Anterior cingulate cortex (tissue), 58 donors: ENCODE measurements around the gene STPG2.
"Not testable (repeated sequence)": the region's sequence is repeated elsewhere in the genome, so short reads cannot be mapped to it uniquely, and the experiment has no call there.

Experiments used
- DNase-seq, 58 donors: peaks; one replicate each; lab custom pipeline; 2025; lab: John Stamatoyannopoulos, UW

Gene STPG2

GRCh38 chr4:97656044-97656720 is 487.1 kb downstream of the STPG2 start:
- no peak for DNase-seq

DNA sequence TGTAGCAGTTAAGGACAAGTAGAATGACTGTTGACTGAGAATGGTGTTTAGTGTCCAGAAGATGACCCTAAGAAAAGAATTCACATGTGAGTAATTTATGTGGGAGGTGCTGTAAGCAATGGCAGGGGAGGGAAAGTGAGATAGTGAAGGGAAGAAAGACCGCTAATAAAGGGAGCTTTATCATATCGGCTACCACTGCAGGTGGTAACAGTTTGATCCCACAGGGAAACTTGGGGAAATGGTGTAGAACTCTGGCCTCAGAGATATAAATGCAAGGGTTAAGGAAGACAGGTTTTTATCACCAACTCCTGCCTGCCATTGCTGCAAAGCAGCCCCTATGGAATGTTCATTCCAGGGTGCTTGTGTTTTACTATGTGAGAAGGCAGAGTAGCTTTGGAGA is 489.6 kb downstream of the STPG2 start:
- no peak for DNase-seq

DNA sequence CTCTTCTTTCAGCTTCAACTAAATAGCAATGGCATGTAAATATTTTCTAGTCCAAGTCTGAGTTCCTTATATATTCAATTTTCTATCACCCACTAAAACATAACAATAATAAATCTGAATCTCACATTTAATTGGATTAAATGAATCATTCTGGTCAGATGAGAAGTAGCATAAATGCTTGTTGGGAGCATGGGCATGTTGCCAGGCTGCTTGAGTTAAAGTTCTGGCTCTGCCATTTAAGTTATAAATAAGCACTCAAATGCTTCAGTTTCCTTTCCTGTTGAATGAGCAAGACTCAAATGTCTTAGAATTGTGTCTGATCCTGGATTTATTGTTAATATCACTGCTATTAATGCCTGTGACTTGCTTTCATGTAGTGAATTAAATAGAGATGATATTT is 496.3 kb downstream of the STPG2 start:
- peak in 10 of 58 donors; percentile 1 to 49 (median 10) for DNase-seq

DNA sequence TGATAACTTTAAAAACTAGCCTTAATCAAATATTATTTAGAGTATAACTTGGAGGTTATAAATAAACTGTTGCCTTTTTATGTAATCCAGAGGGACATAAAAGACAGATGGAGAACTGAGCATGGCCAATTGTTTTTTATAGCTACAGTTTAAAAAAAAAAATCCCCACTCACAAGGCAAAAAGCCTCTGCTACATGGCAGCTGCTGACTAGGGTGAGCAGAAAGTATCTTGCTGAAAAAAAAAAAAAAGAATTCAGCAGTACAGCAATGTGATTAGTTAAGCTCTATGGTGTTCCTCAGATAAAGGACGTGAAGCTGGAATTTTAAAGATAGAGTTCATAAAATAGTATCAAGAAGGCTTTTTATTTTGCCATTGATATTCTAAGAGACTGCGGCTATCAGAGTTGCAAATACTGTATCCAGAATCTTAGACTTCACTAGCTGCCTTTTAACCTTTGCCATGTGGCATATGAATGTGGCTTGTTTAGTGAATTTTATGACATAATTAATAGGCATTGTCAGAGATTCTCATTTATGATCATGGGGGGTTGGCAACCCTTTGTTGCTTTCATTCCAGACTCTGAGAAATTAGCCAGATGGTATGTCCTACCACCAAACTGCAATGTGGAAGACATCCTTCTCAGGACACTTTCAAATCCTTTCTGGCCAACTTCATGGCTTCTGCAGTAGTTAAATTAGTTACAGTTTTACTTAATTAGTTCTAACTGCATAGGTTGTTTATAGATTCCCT is 498.0 kb downstream of the STPG2 start:
- no peak for DNase-seq

GRCh38 chr4:97643179-97643578 is 500.1 kb downstream of the STPG2 start:
- no peak for DNase-seq

- no peak for DNase-seq
These were observed 503.3 kb downstream of the STPG2 start for GRCh38 chr4:97639961-97640360.

DNA sequence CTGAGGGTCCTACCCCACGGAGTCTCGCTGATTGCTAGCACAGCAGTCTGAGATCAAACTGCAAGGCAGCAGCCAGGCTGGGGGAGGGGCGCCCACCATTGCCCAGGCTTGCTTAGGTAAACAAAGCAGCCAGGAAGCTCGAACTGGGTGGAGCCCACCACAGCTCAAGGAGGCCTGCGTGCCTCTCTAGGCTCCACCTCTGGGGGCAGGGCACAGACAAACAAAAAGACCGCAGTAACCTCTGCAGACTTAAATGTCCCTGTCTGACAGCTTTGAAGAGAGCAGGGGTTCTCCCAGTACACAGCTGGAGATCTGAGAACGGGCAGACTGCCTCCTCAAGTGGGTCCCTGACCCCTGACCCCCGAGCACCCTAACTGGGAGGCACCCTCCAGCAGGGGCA is 509.4 kb downstream of the STPG2 start:
- DNase-seq: not testable (repeated sequence)

- DNase-seq: no peak
These were observed 515.5 kb downstream of the STPG2 start for GRCh38 chr4:97627750-97628149.

GRCh38 chr4:97624204-97624603 is 519.1 kb downstream of the STPG2 start:
- no peak for DNase-seq

GRCh38 chr4:97605932-97606331 is 537.3 kb downstream of the STPG2 start:
- DNase-seq: no peak

- peak in 1 of 58 donors; percentile 0 for DNase-seq
These were observed 550.0 kb downstream of the STPG2 start for GRCh38 chr4:97593248-97593647.

DNA sequence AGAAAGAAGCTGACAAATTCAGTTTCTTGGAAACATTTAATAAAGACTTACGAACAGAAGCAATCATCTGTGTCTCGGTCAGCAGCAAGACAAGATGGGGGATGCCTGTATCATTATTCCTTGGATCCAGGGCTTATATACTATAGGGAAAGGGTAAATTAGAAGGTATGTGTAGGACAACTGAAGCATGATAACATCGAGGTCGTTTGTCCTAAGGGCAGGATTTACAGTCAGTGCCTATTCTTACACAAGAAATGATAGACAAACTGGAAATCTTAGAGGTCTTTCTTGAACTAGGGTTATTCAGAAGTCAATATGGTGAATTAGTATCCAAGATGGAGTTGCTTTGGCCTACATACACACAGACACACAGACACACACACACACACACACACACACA is 553.0 kb downstream of the STPG2 start:
- DNase-seq: no peak

DNA sequence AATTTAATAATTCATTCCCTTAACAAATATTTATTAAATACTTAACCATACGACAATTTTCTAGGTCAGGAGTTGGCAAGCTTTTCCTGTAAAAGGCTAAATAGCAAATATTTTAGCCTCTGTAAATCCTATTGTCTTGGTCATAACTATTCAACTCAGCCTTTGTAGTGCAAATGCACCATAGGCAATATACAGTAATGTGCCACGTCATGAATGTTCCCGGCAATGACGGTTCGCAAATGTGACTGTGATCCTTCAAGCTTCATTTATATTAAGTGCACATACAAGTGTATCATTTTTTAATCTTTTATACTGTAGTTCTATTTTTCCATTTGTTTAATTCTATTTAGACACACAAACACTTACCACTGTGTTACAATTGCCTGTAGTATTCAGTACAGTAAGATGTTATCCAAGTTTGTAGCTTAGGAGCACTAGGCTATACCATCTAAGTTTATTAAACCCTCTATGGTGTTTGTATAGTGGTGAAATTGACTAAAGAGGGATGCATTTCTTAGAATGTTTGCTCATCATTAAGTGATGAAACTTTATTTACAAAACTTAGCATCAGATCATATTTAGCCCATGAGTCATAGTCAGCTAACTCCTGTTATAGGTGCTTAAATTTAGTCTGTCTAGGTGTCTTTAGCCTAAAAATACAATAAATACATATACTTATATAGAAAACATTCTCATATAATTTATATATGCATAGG is 553.6 kb downstream of the STPG2 start:
- no peak for DNase-seq

DNA sequence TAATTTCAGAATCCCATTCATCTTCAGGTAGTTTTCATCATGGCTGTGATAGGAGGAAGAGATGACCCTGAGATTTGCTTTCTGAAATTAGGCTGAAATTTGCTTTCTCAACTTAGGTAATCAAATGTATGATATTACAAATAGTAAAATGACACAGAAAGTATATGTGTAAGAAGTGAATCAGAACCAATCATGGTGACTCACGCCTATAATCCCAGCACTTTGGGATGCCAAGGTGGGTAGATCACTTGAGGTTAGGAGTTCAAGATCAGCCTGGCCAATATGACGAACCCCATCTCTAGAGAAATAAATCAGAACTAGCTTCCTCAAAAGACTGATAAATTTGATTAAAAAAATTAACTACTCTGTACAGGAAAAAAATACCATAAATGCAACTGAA is 555.4 kb downstream of the STPG2 start:
- no peak for DNase-seq

GRCh38 chr4:97585274-97585673 is 558.0 kb downstream of the STPG2 start:
- DNase-seq: no peak

- no peak for DNase-seq
These were observed 560.4 kb downstream of the STPG2 start for GRCh38 chr4:97582890-97583289.

GRCh38 chr4:97577004-97577403 is 566.3 kb downstream of the STPG2 start:
- no peak for DNase-seq

GRCh38 chr4:97560009-97560408 is 583.3 kb downstream of the STPG2 start:
- DNase-seq: no peak

DNA sequence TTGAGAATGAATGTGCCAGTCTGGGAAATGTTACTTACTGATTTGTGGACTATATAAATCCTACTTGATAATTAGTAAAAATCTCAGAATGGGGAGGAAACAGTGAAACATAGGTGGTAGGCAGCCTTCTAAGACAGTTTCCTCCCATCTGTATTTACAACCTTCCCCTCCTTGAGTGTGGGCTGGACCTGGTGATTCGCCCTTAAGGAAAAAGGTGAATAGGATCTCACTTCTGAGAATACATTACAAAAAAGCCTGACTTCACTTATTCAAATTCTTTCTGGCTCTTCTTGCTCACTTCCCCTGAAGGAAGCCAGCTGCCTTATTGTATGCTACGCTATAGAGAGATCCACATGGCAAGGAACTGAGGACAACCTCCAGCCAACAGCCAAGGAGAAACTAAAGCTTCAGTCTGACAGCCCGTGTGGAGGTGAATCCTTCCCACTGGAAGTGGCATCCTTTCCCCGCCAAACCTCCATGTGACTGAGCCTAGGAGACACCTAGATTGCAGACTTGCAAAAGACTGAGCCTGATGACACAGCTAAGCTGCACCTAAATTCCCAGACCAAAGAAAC is 585.0 kb downstream of the STPG2 start:
- no peak for DNase-seq

GRCh38 chr4:97550637-97551036 is 592.6 kb downstream of the STPG2 start:
- not testable (repeated sequence) for DNase-seq

DNA sequence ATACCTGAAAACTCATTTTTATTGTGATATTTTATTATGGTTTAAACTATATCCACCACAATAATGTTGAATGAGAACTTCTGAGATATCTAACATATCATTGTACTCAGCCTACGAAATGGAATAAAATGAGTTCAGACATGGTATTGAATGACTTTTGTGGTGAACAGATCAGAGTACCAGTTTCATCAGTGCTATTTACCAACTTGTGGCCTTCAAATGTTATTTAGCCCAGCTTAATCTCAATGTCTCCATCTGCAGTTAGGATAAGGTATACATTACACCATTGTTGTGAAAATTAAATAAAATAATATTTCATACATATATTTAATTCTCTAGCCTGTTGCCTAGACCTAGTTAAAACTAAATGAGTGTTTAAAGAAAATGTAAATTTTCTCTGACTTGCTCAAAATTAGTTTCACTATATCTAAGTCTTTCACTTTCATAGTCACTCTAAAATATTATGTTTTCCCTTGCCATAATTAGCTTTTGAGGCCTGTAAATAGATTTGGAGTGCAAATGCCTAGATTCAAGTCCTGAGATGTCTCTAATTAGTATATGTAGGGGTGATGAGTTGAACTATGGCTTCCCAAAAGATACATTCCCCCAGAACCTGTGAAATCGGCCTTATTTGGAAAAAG is 594.2 kb downstream of the STPG2 start:
- no peak for DNase-seq
